Endodermal cell (in vitro differentiated cells): ENCODE measurements around the gene ASGR2. TPM values are rescaled to one million over a fixed set of nuclear protein-coding genes. Genes with fewer than 3 reads are reported as not detected.
A peak's percentile ranks its signal among the peaks of the same experiment; 100 is the strongest.

Experiments used
- DNase-seq: peaks from one replicate; pipeline ENCODE4 v3.0.0-alpha.2; 2017
- H3K27ac ChIP-seq: 2 replicates; pipeline ENCODE4 v1.5.1; 2013; ENCODE audit warnings: mild to moderate bottlenecking, low read depth, low read length, moderate library complexity
- H3K27me3 ChIP-seq: 2 replicates; pipeline ENCODE4 v1.6.1; 2013; ENCODE audit warnings: mild to moderate bottlenecking, low read length, moderate library complexity; ENCODE audit not compliant: insufficient read depth, control insufficient read depth, poor library complexity, severe bottlenecking
- H3K36me3 ChIP-seq: 2 replicates; pipeline ENCODE4 v1.7.0; 2013; ENCODE audit warnings: mild to moderate bottlenecking, low read length, moderate library complexity; ENCODE audit not compliant: control insufficient read depth, insufficient read depth
- H3K4me1 ChIP-seq: one replicate; pipeline ENCODE4 v1.7.0; 2013; ENCODE audit warnings: low read length; ENCODE audit not compliant: control insufficient read depth, insufficient read depth
- H3K4me3 ChIP-seq: 2 replicates; pipeline ENCODE4 v1.5.1; 2013; ENCODE audit warnings: mild to moderate bottlenecking, low read length, moderate library complexity
- H3K9ac ChIP-seq: 2 replicates; pipeline ENCODE4 v1.6.1; 2013; ENCODE audit warnings: mild to moderate bottlenecking, low read length, moderate library complexity; ENCODE audit not compliant: poor library complexity, severe bottlenecking; ENCODE audit errors: extremely low read depth
- H3K9me3 ChIP-seq: 2 replicates; pipeline ENCODE4 v1.6.1; 2013; ENCODE audit warnings: mild to moderate bottlenecking, low read length, moderate library complexity; ENCODE audit not compliant: control insufficient read depth
- H3K27ac Mint-ChIP-seq: 2 replicates; pipeline ENCODE4 v1.8.0; 2020; ENCODE audit warnings: mixed read lengths
- H3K27me3 Mint-ChIP-seq: 2 replicates; pipeline ENCODE4 v1.8.0; 2021; ENCODE audit warnings: mild to moderate bottlenecking, mixed read lengths; ENCODE audit not compliant: insufficient read depth
- H3K36me3 Mint-ChIP-seq: 2 replicates; pipeline ENCODE4 v1.8.0; 2020; ENCODE audit warnings: low read depth, mixed read lengths
- H3K4me1 Mint-ChIP-seq: 2 replicates; pipeline ENCODE4 v1.8.0; 2020; ENCODE audit warnings: mixed read lengths
- H3K4me3 Mint-ChIP-seq: 2 replicates; pipeline ENCODE4 v1.8.0; 2020; ENCODE audit warnings: mild to moderate bottlenecking, moderate library complexity, mixed read lengths
- H3K9me3 Mint-ChIP-seq: 2 replicates; pipeline ENCODE4 v1.8.0; 2020; ENCODE audit warnings: mild to moderate bottlenecking, mixed read lengths
- CTCF ChIP-seq: fragments of 200-600 bp; sonication (generic); conservative IDR thresholded peaks from 2 replicates; pipeline ENCODE4 v1.5.0; 2021; ENCODE audit warnings: antibody characterized with exemption, mild to moderate bottlenecking
- WGBS, 2 experiments: methylation state at CpG; one replicate each; pipeline versions ENCODE4 v1.1.5 to v1.1.7; 2013; ENCODE audit warnings: missing lambda C conversion rate in 2 of 2, mixed read lengths in 1 of 2; ENCODE audit not compliant: insufficient coverage in 1 of 2, insufficient read length in 1 of 2; 5-methylcytosine and 5-hydroxymethylcytosine counted together
- total RNA-seq, 2 donors: library from RNA; stranded (reverse); fragmentation: NEBNext Ultra II Directional in 1 of 2; extraction: Animal tissue kit (Norgen Biotek cat#: 25700) in 1 of 2; gene quantifications; 2 replicates in 1 of 2; 3 replicates in 1 of 2; pipeline ENCODE4 v1.2.1, GENCODE V29; 2021

Gene ASGR2
- total RNA-seq, 2 donors from 2014 or later: 0.44 TPM; not detected in 1

GRCh38 chr17:7084088-7084487 is 30.5 kb downstream of the ASGR2 start:
- DNase-seq: no peak
- H3K27ac ChIP-seq: no peak overlapping the region
- WGBS, 2 experiments: 84 to 86% methylated on average over 7 of the region's 7 CpGs
- H3K4me3 Mint-ChIP-seq: no peak overlapping the region
- no peaks in the 10 kb centered on the region for H3K36me3 ChIP-seq
- H3K4me1 Mint-ChIP-seq: peaks cover 16% of the 10 kb centered on the region
- H3K36me3 Mint-ChIP-seq: no peaks in the 10 kb centered on the region
- H3K27me3 Mint-ChIP-seq: no peaks in the 10 kb centered on the region
- H3K27me3 ChIP-seq: no peaks in the 10 kb centered on the region
- peak overlapping the region; percentile 13 for H3K27ac Mint-ChIP-seq
- H3K9me3 ChIP-seq: no peaks in the 10 kb centered on the region
- H3K9ac ChIP-seq: no peak overlapping the region
- no peak for TF ChIP-seq CTCF
- no peak overlapping the region for H3K4me3 ChIP-seq
- peaks cover 11% of the 10 kb centered on the region for H3K9me3 Mint-ChIP-seq
- H3K4me1 ChIP-seq: peaks cover 3% of the 10 kb centered on the region

GRCh38 chr17:7083592-7083991 is 31.0 kb downstream of the ASGR2 start:
- no peak overlapping the region for H3K27ac Mint-ChIP-seq
- Histone ChIP-seq H3K4me3 (no peak overlapping the region), H3K9ac (no peak overlapping the region), H3K27me3 (no peaks in the 10 kb centered on the region), H3K36me3 (no peaks in the 10 kb centered on the region), H3K4me1 (peaks cover 3% of the 10 kb centered on the region), H3K9me3 (no peaks in the 10 kb centered on the region), H3K27ac (no peak overlapping the region)
- peaks cover 8% of the 10 kb centered on the region for H3K9me3 Mint-ChIP-seq
- no peaks in the 10 kb centered on the region for H3K36me3 Mint-ChIP-seq
- DNase-seq: peak; percentile 24
- no peak overlapping the region for H3K4me3 Mint-ChIP-seq
- TF ChIP-seq CTCF: no peak
- peaks cover 4% of the 10 kb centered on the region for H3K27me3 Mint-ChIP-seq
- H3K4me1 Mint-ChIP-seq: peaks cover 11% of the 10 kb centered on the region
- WGBS, 2 experiments: 86 to 92% methylated on average over 4 of the region's 4 CpGs

- no peak overlapping the region for H3K27ac ChIP-seq
- no peak overlapping the region for H3K4me3 Mint-ChIP-seq
- no peak overlapping the region for H3K9ac ChIP-seq
- DNase-seq: no peak
- no peak overlapping the region for H3K4me3 ChIP-seq
- no peak overlapping the region for H3K27ac Mint-ChIP-seq
- no peaks in the 10 kb centered on the region for H3K4me1 ChIP-seq
- no peak for TF ChIP-seq CTCF
- H3K36me3 ChIP-seq: no peaks in the 10 kb centered on the region
- WGBS, 2 experiments: 90 to 92% methylated on average over 12 to 16 of the region's 16 CpGs
- H3K27me3 ChIP-seq: no peaks in the 10 kb centered on the region
- H3K36me3 Mint-ChIP-seq: no peaks in the 10 kb centered on the region
- no peaks in the 10 kb centered on the region for H3K9me3 ChIP-seq
- H3K9me3 Mint-ChIP-seq: peaks cover 8% of the 10 kb centered on the region
- no peaks in the 10 kb centered on the region for H3K4me1 Mint-ChIP-seq
- H3K27me3 Mint-ChIP-seq: peaks cover 4% of the 10 kb centered on the region
Measured at GRCh38 chr17:7081341-7082062, 33.1 kb downstream of the ASGR2 start.
